T-helper 2 cell treated with Interferon-gamma antibody and Interleukin-4, amounts not matched to agents 100 ng/mL and 5 ng/mL, for 36 hours (primary cell): ENCODE measurements around the gene MAMSTR. TPM values are rescaled to one million over a fixed set of nuclear protein-coding genes. Genes with fewer than 3 reads are reported as not detected.
"Not testable (repeated sequence)": the region's sequence is repeated elsewhere in the genome, so short reads cannot be mapped to it uniquely, and the experiment has no call there.

Source experiments
- intact Hi-C: fragments of 100-400 bp; cut with micrococcal nuclease; formaldehyde crosslinking; loops from one replicate; pipeline ENCODE4 v1.15.1; 2023
- total RNA-seq: library from RNA; stranded (reverse); gene quantifications from 2 replicates; pipeline ENCODE4 v1.2.3, GENCODE V29; 2022

The MAMSTR gene, protein sequence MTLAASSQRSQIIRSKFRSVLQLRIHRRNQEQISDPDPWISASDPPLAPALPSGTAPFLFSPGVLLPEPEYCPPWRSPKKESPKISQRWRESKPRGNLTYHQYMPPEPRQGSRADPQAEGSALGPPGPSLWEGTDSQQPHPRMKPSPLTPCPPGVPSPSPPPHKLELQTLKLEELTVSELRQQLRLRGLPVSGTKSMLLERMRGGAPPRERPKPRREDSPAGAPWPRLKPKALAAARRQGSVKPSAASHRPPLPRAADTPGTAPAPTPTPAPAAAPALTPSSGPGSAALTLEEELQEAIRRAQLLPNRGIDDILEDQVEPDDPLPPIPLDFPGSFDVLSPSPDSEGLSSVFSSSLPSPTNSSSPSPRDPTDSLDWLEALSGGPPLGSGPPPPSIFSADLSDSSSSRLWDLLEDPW
- 1.00 and 1.1 TPM in 2 replicates for total RNA-seq

GRCh38 chr19:48719263-48720171 is at the start of gene MAMSTR:
TSS of gene MAMSTR (minus strand) at chr19:48719725. CDS start at chr19:48719031, 694 bp downstream.
- intact Hi-C loops, result loop anchor here (10.0 kb wide), 1 partner anchor 205 kb away; the partner anchor contains the start of gene LMTK3

- intact Hi-C loops, result no loop called here
These were observed 49.6 kb upstream of the MAMSTR start for GRCh38 chr19:48768994-48769713.

- intact Hi-C loops, result not testable (repeated sequence)
These were observed 48.7 kb upstream of the MAMSTR start for GRCh38 chr19:48768171-48768753.

DNA sequence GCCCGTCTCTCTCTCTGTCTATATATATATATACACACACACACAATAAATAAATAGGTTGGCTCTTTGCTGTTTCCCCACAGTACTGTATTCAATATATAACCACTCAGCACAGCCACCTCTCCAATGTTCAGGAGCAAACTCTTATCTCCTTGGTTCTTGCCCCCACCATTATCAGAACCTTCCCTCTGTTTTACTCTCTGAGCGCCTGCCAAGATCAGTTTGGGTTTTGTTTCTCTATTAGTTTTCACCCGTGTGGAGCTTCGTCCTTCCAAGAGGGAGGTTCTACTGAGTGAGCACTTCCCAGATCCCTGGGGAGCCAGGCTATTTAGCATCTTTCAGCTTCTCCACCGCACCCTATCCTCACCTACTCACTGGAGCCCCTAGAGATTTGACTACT is 46.3 kb upstream of the MAMSTR start:
- intact Hi-C loops, result not testable (repeated sequence)

- intact Hi-C loops, result no loop called here
These were observed 41.1 kb upstream of the MAMSTR start for GRCh38 chr19:48760504-48761205.

DNA sequence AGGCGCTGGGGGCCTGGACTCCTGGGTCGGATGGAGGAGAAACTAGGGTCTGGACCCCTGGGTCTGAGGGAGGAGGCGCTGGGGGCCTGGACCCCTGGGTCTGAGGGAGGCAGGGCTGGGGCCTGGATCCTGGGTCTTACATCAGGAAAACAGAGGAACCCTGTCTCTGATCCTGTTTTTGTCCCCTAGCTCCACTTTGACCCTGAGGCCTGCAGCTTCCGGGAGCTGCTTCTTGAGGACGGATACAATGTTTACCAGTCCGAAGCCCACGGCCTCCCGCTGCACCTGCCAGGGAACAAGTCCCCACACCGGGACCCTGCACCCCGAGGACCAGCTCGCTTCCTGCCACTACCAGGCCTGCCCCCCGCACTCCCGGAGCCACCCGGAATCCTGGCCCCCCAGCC is 38.2 kb upstream of the MAMSTR start:
- intact Hi-C loops, result no loop called here

GRCh38 chr19:48757089-48757675 is 37.7 kb upstream of the MAMSTR start:
- intact Hi-C loops, result no loop called here

GRCh38 chr19:48756686-48757085 is 37.2 kb upstream of the MAMSTR start:
- intact Hi-C loops, result no loop called here

- intact Hi-C loops, result no loop called here
These were observed 36.7 kb upstream of the MAMSTR start for GRCh38 chr19:48756212-48756611.

GRCh38 chr19:48755787-48756186 is 36.3 kb upstream of the MAMSTR start:
- intact Hi-C loops, result no loop called here

DNA sequence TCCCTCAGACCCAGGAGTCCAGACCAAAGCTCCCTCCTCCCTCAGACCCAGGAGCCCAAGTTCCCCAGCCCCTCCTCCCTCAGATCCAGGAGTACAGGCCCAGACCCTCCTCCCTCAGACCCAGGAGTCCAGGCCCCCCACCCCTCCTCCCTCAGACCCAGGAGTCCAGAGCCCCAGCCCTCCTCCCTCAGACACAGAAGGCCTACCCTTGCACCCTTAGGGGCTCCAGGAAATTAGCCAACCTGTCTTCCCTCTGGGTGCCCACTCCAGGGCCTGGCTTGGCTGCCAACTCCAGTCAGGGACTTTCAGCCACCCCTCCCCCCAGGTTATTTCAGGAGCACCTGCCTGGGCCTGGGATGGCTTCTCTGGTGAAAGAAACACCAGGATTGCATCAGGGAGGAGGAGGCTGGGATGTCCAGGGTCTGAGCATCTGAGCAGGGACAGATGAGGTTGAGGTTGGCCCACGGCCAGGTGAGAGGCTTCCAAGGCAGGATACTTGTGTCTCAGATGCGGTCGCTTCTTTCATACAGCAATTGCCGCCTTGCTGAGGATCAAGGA is 35.6 kb upstream of the MAMSTR start, which contains the start of gene FGF21:
TSS of gene FGF21 (plus strand) at position 441 of the 558 bp plus-strand sequence. CDS start 713 bp downstream, outside the sequence.
- intact Hi-C loops, result no loop called here

DNA sequence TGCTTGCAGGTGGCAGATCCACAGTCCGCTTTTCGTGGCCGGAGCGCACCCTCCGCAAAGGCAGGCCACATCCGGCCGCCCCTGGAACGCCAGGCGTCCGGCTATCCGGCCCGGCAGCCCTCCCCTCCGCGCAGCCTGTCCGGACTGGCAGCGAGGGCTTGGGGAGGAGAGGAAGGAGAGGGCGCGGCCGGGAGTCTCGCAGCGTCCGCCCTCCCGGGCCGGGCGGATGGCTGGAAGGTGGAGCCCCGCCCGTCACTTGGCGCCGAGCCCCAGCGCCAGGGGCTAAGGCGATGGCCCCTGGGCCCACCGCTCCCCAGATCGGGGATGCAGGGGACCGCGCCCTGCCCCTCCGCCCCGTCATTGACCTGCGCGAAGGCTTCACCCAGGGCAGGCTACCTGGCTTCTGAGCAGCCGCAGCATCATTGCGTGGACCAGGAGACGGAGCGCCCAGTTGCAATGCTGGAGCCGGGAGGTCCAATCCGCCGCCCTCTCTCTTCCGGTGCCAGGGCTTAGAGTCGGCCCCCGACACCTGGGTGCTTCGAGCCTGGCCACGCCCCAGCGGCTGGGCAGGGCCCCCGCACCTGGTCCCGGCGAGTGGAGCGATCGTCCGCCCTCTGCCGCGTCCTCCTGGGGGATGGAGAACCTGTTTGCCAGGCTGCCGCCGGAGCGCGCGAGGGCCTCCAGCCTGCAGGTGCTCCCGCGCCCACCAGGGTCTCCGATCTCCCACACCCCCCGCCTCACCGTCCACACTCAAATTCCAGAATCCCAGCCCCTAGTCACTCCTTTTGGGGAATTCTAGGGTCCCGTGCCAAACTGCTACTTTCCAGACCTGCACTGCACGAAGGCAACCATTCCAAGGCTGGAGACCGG is 33.2 kb upstream of the MAMSTR start, which contains the start of gene FUT1:
TSS of gene FUT1 (minus strand) at position 146 of the 870 bp plus-strand sequence. CDS start 1,360 bp downstream, outside the sequence.
- intact Hi-C loops, result no loop called here

GRCh38 chr19:48751845-48752495 is 32.4 kb upstream of the MAMSTR start:
- intact Hi-C loops, result no loop called here

- intact Hi-C loops, result no loop called here
These were observed 31.4 kb upstream of the MAMSTR start for GRCh38 chr19:48750771-48751504.

GRCh38 chr19:48750351-48750750 is 30.8 kb upstream of the MAMSTR start:
- intact Hi-C loops, result no loop called here

DNA sequence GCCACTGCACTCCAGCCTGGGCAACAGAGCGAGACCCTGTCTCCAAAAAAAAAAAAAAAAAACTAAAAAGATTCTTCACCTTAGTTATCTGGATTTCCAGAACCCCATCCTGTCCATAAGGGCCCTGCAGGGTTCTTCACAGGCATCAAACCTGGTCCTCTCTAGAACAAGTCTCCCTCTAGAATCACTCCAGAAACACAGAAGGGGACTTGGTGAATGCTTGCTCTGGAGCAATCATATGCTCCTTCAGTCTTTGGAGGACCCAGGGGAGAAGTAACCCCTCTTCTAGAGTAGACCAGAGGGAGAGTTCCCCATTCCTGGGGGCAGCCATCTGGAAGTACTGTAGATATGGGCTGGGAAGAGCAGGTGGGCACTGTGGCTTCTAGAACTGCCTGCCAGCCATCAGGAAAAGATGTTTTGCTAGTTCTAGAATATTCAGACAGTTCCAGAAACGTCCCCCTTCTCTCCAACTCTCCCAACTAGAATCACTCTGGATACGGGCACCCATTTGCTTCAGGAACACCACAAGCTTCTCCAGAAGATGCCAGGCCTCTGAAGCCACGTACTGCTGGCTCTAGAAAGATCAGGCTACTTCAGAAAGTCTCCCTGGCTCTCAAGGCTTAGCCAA is 30.2 kb upstream of the MAMSTR start:
- intact Hi-C loops, result no loop called here
